ENCODE measurements around the gene BTG1. TPM values are rescaled to one million over a fixed set of nuclear protein-coding genes. Genes with fewer than 3 reads are reported as not detected.

Gene BTG1
- total RNA-seq, 4 donors from 2014 or later = 103 to 178 (median 156) TPM

- H3K27ac ChIP-seq = no peak overlapping the region
- peaks cover 11% of the 10 kb centered on the region for H3K4me1 ChIP-seq
- DNase-seq (ENCODE audit: low spot score in 2 of 2) = no peak
- no peaks in the 10 kb centered on the region for H3K27me3 ChIP-seq
- TF ChIP-seq POLR2A (IDR thresholded peaks at IDR 0.05) (no peak), EP300 (IDR thresholded peaks at IDR 0.05) (no peak), CTCF (IDR thresholded peaks at IDR 0.05) (no peak), POLR2AphosphoS5 (IDR thresholded peaks at IDR 0.05) (no peak)
- no peaks in the 10 kb centered on the region for H3K36me3 ChIP-seq
- H3K9me3 ChIP-seq = no peaks in the 10 kb centered on the region
- no peak overlapping the region for H3K4me3 ChIP-seq
These were observed 23.8 kb downstream of the BTG1 start for GRCh38 chr12:92121826-92122225.

- Histone ChIP-seq H3K4me1 (peaks cover 7% of the 10 kb centered on the region), H3K4me3 (no peak overlapping the region), H3K9me3 (no peaks in the 10 kb centered on the region), H3K27ac (no peak overlapping the region), H3K27me3 (no peaks in the 10 kb centered on the region), H3K36me3 (no peaks in the 10 kb centered on the region)
- no peak for DNase-seq (ENCODE audit: low spot score in 2 of 2)
- TF ChIP-seq EP300 (IDR thresholded peaks at IDR 0.05) = no peak
- no peak for TF ChIP-seq POLR2A (IDR thresholded peaks at IDR 0.05)
- TF ChIP-seq CTCF (IDR thresholded peaks at IDR 0.05) = no peak
- TF ChIP-seq POLR2AphosphoS5 (IDR thresholded peaks at IDR 0.05) = no peak
- WGBS = 93% methylated on average over 2 of the region's 2 CpGs
These were observed 26.7 kb downstream of the BTG1 start for GRCh38 chr12:92118826-92119536.

- H3K4me3 ChIP-seq = no peak overlapping the region
- H3K27me3 ChIP-seq = no peaks in the 10 kb centered on the region
- no peak overlapping the region for H3K27ac ChIP-seq
- no peaks in the 10 kb centered on the region for H3K36me3 ChIP-seq
- DNase-seq (ENCODE audit: low spot score in 2 of 2) = no peak
- H3K4me1 ChIP-seq = peaks cover 10% of the 10 kb centered on the region
- TF ChIP-seq CTCF (IDR thresholded peaks at IDR 0.05) = no peak
- no peaks in the 10 kb centered on the region for H3K9me3 ChIP-seq
- WGBS = 83% methylated on average over 2 of the region's 2 CpGs
These were observed 30.8 kb downstream of the BTG1 start for GRCh38 chr12:92114834-92115233.

GRCh38 chr12:92111256-92111655 lies 34.4 kb downstream of the BTG1 start:
- no peak overlapping the region for H3K4me3 ChIP-seq
- H3K27ac ChIP-seq = no peak overlapping the region
- TF ChIP-seq CTCF (IDR thresholded peaks at IDR 0.05) = no peak
- no peak for TF ChIP-seq POLR2A (IDR thresholded peaks at IDR 0.05)
- no peak for TF ChIP-seq POLR2AphosphoS5 (IDR thresholded peaks at IDR 0.05)
- TF ChIP-seq EP300 (IDR thresholded peaks at IDR 0.05) = no peak
- peaks cover 39% of the 10 kb centered on the region for H3K4me1 ChIP-seq
- no peaks in the 10 kb centered on the region for H3K27me3 ChIP-seq
- H3K9me3 ChIP-seq = no peaks in the 10 kb centered on the region
- no peaks in the 10 kb centered on the region for H3K36me3 ChIP-seq
- no peak for DNase-seq (ENCODE audit: low spot score in 2 of 2)

- no peak overlapping the region for H3K4me3 ChIP-seq
- H3K4me1 ChIP-seq = peaks cover 40% of the 10 kb centered on the region
- H3K9me3 ChIP-seq = no peaks in the 10 kb centered on the region
- H3K27ac ChIP-seq = no peak overlapping the region
- 96% methylated on average over 1 of the region's 1 CpG for WGBS
- no peak for DNase-seq (ENCODE audit: low spot score in 2 of 2)
- no peaks in the 10 kb centered on the region for H3K36me3 ChIP-seq
- TF ChIP-seq POLR2AphosphoS5 (IDR thresholded peaks at IDR 0.05) (no peak), CTCF (IDR thresholded peaks at IDR 0.05) (no peak), EP300 (IDR thresholded peaks at IDR 0.05) (no peak), POLR2A (IDR thresholded peaks at IDR 0.05) (no peak)
- no peaks in the 10 kb centered on the region for H3K27me3 ChIP-seq
These were observed 35.5 kb downstream of the BTG1 start for GRCh38 chr12:92110083-92110640.
